Activated gamma-delta T cell (primary cell): ENCODE results near the gene KIAA0753.

Experiments
- DNase-seq: peaks from one replicate; lab custom pipeline; 2025; lab: John Stamatoyannopoulos, UW

KIAA0753 gene

GRCh38 chr17:6569370-6570285 lies 70.9 kb downstream of the KIAA0753 start:
- DNase-seq, result no peak

- no peak for DNase-seq
Observed at GRCh38 chr17:6568184-6568758, 72.2 kb downstream of the KIAA0753 start.

GRCh38 chr17:6567528-6568183 lies 72.9 kb downstream of the KIAA0753 start:
- no peak for DNase-seq

- DNase-seq, result no peak
Observed at GRCh38 chr17:6561446-6561845, 79.1 kb downstream of the KIAA0753 start.

- DNase-seq, result no peak
Observed at GRCh38 chr17:6560496-6560895, 80.0 kb downstream of the KIAA0753 start.

GRCh38 chr17:6559753-6560215 lies 80.7 kb downstream of the KIAA0753 start:
- no peak for DNase-seq

GRCh38 chr17:6558932-6559752 lies 81.4 kb downstream of the KIAA0753 start:
- no peak for DNase-seq

- DNase-seq, result no peak
Observed at GRCh38 chr17:6558276-6558675, 82.2 kb downstream of the KIAA0753 start.

GRCh38 chr17:6557040-6557438 lies 83.5 kb downstream of the KIAA0753 start:
- no peak for DNase-seq

- no peak for DNase-seq
Observed at GRCh38 chr17:6556121-6557039, 84.1 kb downstream of the KIAA0753 start, which contains the start of gene PITPNM3. TSS of gene PITPNM3 (minus strand) at chr17:6556555. CDS start at chr17:6556406, 149 bp downstream.

- DNase-seq, result no peak
Observed at GRCh38 chr17:6555331-6556120, 85.0 kb downstream of the KIAA0753 start.

- DNase-seq, result no peak
Observed at GRCh38 chr17:6554871-6555330, 85.6 kb downstream of the KIAA0753 start.

GRCh38 chr17:6554342-6554741 lies 86.2 kb downstream of the KIAA0753 start:
- no peak for DNase-seq

GRCh38 chr17:6551869-6552531 lies 88.5 kb downstream of the KIAA0753 start:
- no peak for DNase-seq

- no peak for DNase-seq
Observed at GRCh38 chr17:6551356-6551755, 89.2 kb downstream of the KIAA0753 start.

- no peak for DNase-seq
Observed at GRCh38 chr17:6549384-6550036, 91.0 kb downstream of the KIAA0753 start.

- DNase-seq, result no peak
Observed at GRCh38 chr17:6548578-6549330, 91.8 kb downstream of the KIAA0753 start.

- DNase-seq, result no peak
Observed at GRCh38 chr17:6548034-6548433, 92.5 kb downstream of the KIAA0753 start.
